AG09309 (cell line): ENCODE data around the gene CORO1C.
"Not testable (repeated sequence)": the region's sequence is repeated elsewhere in the genome, so short reads cannot be mapped to it uniquely, and the experiment has no call there.

Experiments used
- DNase-seq: peaks from one replicate; pipeline ENCODE4 v3.0.0-alpha.2; 2010; ENCODE audit warnings: low read depth
- H3K4me3 ChIP-seq: 2 replicates; pipeline ENCODE4 v1.5.1; 2011; ENCODE audit warnings: mild to moderate bottlenecking, low read depth, low read length, moderate library complexity; ENCODE audit not compliant: control insufficient read depth
- CTCF ChIP-seq: IDR thresholded peaks from 2 replicates; pipeline ENCODE4 v1.5.1; 2011; ENCODE audit warnings: mild to moderate bottlenecking, low read depth, low read length, inconsistent platforms; ENCODE audit not compliant: insufficient read depth, control insufficient read depth; ENCODE audit errors: missing control alignments

The CORO1C gene

DNA sequence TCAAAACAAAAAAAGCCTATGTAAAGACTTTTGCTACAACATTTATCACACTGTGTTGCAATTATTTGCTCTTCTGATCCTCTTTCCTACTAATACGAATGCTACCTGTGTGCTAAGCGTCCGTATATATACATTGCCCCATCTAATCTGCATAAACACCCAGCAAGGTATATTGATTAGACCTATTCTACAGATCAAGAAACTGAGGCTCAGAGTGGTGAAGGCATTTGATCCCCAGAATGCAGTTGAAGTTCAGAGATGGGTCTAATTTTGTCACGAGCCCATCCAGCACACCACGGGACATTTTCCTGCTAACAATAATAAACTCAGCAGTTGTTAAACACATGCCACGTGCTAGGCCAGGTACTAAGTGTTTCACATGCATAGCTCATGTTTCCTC lies 25.1 kb upstream of the CORO1C start:
- no peak for TF ChIP-seq CTCF
- H3K4me3 ChIP-seq = no peak overlapping the region
- no peak for DNase-seq

- no peak overlapping the region for H3K4me3 ChIP-seq
- no peak for DNase-seq
- TF ChIP-seq CTCF = no peak
Observed at GRCh38 chr12:108755481-108755880, 24.2 kb upstream of the CORO1C start.

- no peak for TF ChIP-seq CTCF
- no peak for DNase-seq
- no peak overlapping the region for H3K4me3 ChIP-seq
Observed at GRCh38 chr12:108753976-108754375, 22.7 kb upstream of the CORO1C start.

DNA sequence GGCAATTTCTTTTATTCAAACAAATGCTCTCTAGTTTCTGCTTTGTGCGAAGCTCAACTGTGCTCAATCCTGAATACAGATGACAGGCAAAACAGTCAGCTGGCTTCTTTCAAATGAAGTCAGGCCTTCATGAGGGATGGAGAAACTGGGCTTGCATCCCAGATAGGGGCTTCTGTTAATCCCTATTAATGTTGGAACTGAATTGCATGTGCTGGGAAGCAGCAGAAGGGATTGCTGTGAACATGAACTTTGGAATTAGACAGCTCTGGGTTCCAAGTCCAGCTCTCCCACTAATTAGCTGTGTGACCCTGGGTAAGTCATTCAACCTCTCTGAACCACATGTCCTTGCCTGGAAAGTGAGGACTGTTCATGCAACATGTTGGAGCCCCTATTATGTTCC lies 21.1 kb upstream of the CORO1C start:
- H3K4me3 ChIP-seq = no peak overlapping the region
- DNase-seq = no peak
- no peak for TF ChIP-seq CTCF

DNA sequence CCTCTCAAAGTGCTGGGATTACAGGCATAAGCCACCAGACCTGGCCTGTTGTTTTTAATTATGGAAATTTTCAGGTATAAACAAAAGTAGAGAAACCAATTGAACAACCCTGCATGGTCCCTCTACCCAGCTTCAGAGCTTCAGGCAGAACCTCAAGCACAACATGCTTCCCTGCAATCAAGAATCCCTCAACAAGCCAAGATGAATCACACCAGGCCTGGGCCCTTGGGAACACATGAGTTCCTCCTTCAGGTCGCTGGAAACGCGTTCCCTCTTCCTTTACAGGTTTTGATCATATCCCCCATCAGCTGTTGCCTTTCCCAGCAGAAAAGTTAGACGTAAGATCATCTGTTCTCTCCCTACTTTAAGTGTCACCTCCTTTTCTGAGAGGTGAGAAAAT lies 20.5 kb upstream of the CORO1C start:
- no peak for DNase-seq
- no peak overlapping the region for H3K4me3 ChIP-seq
- TF ChIP-seq CTCF = no peak

DNA sequence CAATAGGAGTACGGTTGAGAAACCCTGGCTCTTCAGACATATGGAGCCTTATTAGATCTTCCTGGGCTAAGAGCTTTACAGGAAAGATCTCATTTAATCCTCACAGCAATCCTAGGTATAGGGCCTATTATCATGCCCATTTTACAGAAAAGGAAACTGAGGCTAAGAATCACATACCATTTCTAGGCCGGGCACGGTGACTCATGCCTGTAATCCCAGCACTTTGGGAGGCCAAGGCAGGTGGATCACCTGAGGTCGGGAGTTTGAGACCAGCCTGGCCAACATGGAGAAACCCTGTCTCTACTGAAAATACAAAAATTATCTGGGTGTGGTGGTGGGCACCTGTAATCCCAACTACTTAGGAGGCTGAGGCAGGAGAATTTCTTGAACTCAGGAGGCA lies 19.7 kb upstream of the CORO1C start:
- DNase-seq, H3K4me3 ChIP-seq: not testable (repeated sequence)

DNA sequence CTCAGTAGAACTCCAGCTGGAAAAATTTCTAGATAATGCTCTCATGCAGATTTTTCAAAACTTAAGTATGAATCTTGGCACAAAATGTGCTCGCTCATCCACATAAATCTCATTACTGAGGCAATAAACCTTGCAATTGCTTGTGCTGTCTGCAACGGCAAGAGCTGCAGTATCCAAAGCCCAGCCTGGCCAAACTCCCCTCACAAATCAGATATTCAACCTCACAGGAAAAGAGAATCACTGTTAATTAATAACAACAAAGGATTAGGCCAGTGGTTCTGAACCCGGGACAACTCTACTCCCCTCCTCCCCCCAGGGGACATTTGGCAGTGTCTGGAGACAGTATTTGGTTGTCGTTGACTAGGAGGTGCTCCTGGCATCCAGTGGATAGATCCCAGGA lies 19.2 kb upstream of the CORO1C start:
- no peak for TF ChIP-seq CTCF
- no peak for DNase-seq
- H3K4me3 ChIP-seq = no peak overlapping the region
